SK-N-MC (cell line): Measurements from ENCODE around the gene SLC10A7.

Source experiments
- DNase-seq: peaks from one replicate; pipeline ENCODE4 v3.0.0-alpha.2; 2011; ENCODE audit warnings: low read depth, low spot score
- H3K27ac ChIP-seq: fragments of 200-600 bp; sonication (generic); 2 replicates; pipeline ENCODE4 v1.5.1; 2016; ENCODE audit warnings: mixed run types
- H3K36me3 ChIP-seq: fragments of 200-600 bp; sonication (generic); 2 replicates; pipeline ENCODE4 v1.6.1; 2017; ENCODE audit warnings: antibody characterized with exemption, low read length, mixed read lengths; ENCODE audit not compliant: insufficient read depth
- H3K4me3 ChIP-seq: fragments of 200-600 bp; sonication (generic); 2 replicates; pipeline ENCODE4 v1.5.1; 2016
- H3K9ac ChIP-seq: fragments of 200-600 bp; sonication (generic); 2 replicates; pipeline ENCODE4 v1.8.0; 2017; ENCODE audit warnings: mixed run types, mixed read lengths; ENCODE audit not compliant: insufficient read length
- H3K9me3 ChIP-seq: fragments of 200-600 bp; sonication (generic); 2 replicates; pipeline ENCODE4 v1.6.1; 2017; ENCODE audit warnings: low read depth, mild to moderate bottlenecking, antibody characterized with exemption, low read length, moderate library complexity, mixed read lengths
- EZH2 ChIP-seq: fragments of 200-600 bp; sonication (generic); IDR thresholded peaks from one replicate; pipeline ENCODE4 v1.6.1; 2017; ENCODE audit warnings: antibody characterized with exemption
- FOXP2 ChIP-seq: optimal IDR thresholded peaks from 2 replicates; pipeline ENCODE3; 2011; ENCODE audit warnings: mild to moderate bottlenecking, moderate library complexity; ENCODE audit not compliant: insufficient read depth; ENCODE audit errors: extremely low read length, control extremely low read depth
- POLR2AphosphoS5 ChIP-seq: IDR thresholded peaks from 2 replicates; pipeline ENCODE4 v1.6.1; 2012; ENCODE audit warnings: mild to moderate bottlenecking, low read depth, low read length, borderline replicate concordance

Gene SLC10A7

DNA sequence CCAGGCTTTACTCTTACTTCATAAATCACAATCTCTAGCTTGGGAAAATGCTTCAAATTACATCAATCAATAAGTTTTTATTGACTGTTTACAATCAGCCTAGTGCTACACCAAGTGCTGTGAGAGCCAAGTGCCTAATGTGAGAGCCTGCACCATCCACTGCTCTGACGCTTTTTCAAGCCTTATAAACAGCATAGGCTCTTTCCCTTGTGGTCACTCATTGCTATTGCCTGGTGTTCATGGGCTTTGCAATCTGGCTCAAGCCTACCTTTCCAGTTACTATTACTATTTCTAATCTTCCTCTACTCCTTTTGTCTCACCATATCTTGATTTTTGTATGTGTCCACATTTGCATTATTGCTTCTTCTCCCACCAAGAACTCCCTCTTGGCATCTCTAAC, 230.4 kb downstream of the SLC10A7 start:
- Histone ChIP-seq H3K27ac (no peak overlapping the region), H3K9ac (no peak overlapping the region), H3K4me3 (no peak overlapping the region), H3K36me3 (no peaks in the 10 kb centered on the region), H3K9me3 (no peaks in the 10 kb centered on the region)
- TF ChIP-seq FOXP2 (no peak), POLR2AphosphoS5 (no peak), EZH2 (no peak)
- no peak for DNase-seq

DNA sequence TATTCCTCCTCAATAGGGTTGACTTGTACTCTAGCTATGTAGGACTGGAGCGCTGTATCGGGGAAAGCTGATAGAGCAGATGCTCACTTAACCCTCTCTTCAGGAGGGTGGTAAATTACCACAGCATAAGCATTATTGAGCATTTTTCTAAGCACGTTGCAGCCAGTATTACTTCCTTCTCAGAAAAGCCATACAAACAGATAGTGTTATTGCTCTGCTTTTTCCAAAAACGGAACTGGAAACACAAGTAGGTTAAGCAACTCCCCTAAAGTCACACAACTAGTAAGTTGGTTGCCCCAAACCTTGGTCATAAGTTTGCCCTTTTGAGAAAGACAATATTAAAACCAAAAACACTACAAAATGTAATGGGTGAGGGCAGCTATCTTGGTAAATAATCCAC, 233.5 kb downstream of the SLC10A7 start:
- TF ChIP-seq EZH2 = no peak
- TF ChIP-seq POLR2AphosphoS5 = no peak
- no peak for TF ChIP-seq FOXP2
- no peaks in the 10 kb centered on the region for H3K9me3 ChIP-seq
- DNase-seq = no peak
- H3K27ac ChIP-seq = no peak overlapping the region
- no peaks in the 10 kb centered on the region for H3K36me3 ChIP-seq
- H3K9ac ChIP-seq = no peak overlapping the region
- H3K4me3 ChIP-seq = no peak overlapping the region

DNA sequence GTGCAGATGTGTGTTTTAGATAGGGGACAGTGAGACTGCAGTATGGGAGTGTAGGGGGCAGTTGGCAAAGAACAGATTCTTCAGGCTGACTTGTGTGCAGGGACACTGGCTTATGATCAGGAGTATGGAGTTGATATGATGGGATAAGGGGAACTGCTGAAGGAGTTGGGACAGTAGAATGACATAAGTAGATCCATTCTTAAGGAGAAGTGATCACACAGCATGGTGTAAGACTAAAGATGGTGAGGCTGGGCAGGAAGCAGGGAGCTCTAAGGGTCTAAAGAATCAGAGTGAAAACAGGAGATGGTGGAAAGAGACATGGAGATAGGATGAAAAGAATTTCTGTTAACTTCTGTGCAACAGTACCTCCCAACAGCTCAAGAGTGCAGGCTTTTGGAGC, 236.7 kb downstream of the SLC10A7 start:
- DNase-seq = no peak
- no peak overlapping the region for H3K4me3 ChIP-seq
- no peak overlapping the region for H3K27ac ChIP-seq
- TF ChIP-seq FOXP2 = no peak
- TF ChIP-seq POLR2AphosphoS5 = no peak
- TF ChIP-seq EZH2 = no peak
- no peak overlapping the region for H3K9ac ChIP-seq
- no peaks in the 10 kb centered on the region for H3K9me3 ChIP-seq
- no peaks in the 10 kb centered on the region for H3K36me3 ChIP-seq

DNA sequence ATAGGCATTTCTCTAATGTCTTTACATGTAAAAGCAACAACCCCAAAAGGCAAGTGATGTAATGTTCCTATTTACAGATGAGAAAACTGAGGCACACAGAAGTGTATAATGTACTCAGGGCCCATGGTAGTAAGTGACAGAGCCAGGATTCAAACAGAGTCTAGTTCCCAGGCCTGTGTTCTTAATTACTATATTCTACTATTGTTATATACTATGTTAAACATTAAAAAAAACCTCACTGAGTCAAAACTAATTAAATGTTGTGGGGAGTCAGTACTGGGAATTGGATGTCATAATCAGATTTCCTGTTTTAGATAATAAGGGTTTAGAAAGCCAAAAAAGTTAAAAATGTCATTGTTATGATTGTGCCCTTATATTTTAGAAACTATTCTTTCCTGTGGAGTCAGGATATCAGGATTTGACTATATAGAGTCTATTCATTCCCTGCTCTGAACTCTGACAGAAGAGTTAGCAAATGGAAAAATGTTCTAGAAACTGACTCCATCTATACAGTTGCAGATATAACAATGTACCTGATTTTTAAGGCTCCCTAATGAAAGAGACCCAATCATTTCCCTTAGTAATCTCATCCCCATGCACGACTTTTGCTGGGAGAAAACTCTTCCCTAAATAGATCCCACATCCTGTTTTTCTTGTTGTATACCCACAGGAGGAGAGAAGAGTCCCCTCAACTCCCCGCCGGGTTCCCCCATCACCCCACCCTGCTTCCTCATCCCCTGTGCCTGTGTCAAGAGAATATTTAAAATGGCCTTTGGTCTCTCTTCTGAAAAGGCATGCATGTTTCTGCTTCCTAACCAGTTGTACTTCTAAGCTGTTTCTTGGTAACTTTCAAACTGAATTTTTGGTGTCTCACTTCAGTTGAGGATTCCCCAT, 237.7 kb downstream of the SLC10A7 start:
- DNase-seq = no peak
- H3K27ac ChIP-seq = no peak overlapping the region
- TF ChIP-seq EZH2 (no peak), POLR2AphosphoS5 (no peak), FOXP2 (no peak)
- no peaks in the 10 kb centered on the region for H3K36me3 ChIP-seq
- H3K9ac ChIP-seq = no peak overlapping the region
- H3K4me3 ChIP-seq = no peak overlapping the region
- no peaks in the 10 kb centered on the region for H3K9me3 ChIP-seq

DNA sequence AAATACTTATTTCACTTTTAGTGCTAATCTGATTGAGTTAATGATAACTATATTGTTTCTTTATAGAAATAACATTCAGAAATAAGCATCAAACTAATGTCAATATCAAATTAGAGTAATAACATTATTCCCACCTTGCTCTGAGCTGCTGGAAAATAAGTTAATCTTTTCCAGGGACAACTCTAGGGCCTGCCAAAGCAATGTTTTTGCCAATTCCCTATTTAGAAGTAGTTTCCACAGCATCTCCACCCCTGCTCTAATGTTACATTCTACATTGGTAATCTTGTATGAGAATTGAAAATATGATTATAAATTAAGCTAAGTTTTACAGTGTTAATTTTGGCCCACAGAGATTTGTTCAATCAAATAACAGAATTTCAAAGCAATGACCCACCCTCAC, 239.1 kb downstream of the SLC10A7 start:
- Histone ChIP-seq H3K9ac (no peak overlapping the region), H3K36me3 (no peaks in the 10 kb centered on the region), H3K4me3 (no peak overlapping the region), H3K9me3 (no peaks in the 10 kb centered on the region), H3K27ac (no peak overlapping the region)
- TF ChIP-seq EZH2 (no peak), FOXP2 (no peak), POLR2AphosphoS5 (no peak)
- DNase-seq = no peak

DNA sequence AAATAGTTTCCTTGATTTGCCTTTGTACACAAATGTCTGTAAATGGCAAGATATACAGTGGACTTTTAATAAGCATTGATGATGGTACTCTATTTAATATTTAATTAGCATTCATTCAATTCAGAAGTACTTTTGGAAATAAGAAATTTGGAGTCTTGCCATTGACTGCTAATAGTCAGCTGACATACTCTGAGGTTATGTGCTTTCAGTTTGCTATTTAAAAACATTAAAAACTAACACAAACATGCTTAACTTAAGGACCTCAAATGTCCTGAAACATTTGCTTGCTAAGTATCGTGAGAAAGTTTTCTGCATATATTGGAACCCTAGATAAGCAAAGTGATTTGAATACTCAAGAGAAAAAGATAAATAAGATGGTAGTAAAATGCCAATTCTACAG, 242.8 kb downstream of the SLC10A7 start:
- H3K9me3 ChIP-seq = no peaks in the 10 kb centered on the region
- H3K4me3 ChIP-seq = no peak overlapping the region
- DNase-seq = no peak
- H3K27ac ChIP-seq = no peak overlapping the region
- TF ChIP-seq EZH2 (no peak), POLR2AphosphoS5 (no peak), FOXP2 (no peak)
- no peaks in the 10 kb centered on the region for H3K36me3 ChIP-seq
- H3K9ac ChIP-seq = no peak overlapping the region

DNA sequence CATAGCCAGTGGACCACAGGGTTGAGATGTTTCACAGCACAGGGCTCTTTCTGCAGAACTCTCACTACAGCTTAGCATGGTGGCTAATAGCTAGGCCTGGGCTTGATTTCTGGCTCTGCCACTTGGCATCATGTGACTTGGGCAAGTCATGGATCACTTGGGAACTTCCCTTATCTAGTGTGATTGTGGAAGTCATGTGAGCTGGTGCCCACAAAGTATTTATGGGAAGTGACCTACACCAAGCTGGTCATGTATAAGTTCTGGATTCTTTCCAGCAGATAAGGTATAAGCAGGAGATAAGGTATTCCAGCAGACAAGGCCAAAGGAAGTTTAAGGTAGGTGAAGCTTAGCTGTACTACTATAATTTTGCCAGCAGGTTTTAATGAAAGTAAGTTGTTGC, 246.4 kb downstream of the SLC10A7 start:
- Histone ChIP-seq H3K36me3 (no peaks in the 10 kb centered on the region), H3K9ac (no peak overlapping the region), H3K27ac (no peak overlapping the region), H3K9me3 (no peaks in the 10 kb centered on the region), H3K4me3 (no peak overlapping the region)
- no peak for TF ChIP-seq EZH2
- no peak for DNase-seq

DNA sequence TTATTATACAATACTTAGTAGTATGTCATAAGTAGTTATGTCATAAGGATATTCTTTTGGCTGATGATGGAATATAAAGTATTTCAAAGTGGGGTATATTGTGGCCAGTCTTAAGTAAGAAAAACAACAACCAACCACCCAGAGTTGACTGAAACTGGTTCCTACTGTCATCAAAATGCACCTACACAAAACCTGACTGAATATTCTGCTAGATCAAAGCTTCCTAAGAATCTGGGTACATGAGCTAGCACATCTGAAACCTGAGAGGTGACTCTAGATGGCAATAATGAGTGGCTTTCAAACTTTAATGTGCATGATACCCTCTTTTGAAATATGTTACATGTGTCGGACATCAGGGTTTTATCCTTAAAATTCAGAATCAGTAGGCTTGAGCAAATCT, 247.0 kb downstream of the SLC10A7 start:
- no peak for DNase-seq
- Histone ChIP-seq H3K27ac (no peak overlapping the region), H3K36me3 (no peaks in the 10 kb centered on the region), H3K9ac (no peak overlapping the region), H3K9me3 (no peaks in the 10 kb centered on the region), H3K4me3 (no peak overlapping the region)
- TF ChIP-seq POLR2AphosphoS5 = no peak
- no peak for TF ChIP-seq FOXP2
- no peak for TF ChIP-seq EZH2
